CD4-positive, alpha-beta T cell treated with Interleukin-1 beta for 1 hour (primary cell): ENCODE data around the gene CMTM4.
A peak's percentile ranks its signal among the peaks of the same experiment; 100 is the strongest.
"Not testable (repeated sequence)": the region's sequence is repeated elsewhere in the genome, so short reads cannot be mapped to it uniquely, and the experiment has no call there.

Experiments used
- DNase-seq, 2 donors: peaks; one replicate each; pipeline ENCODE4 v3.0.0-alpha.2; 2020 to 2022

CMTM4 gene

GRCh38 chr16:66668777-66669444 lies 27.6 kb downstream of the CMTM4 start:
- no peak for DNase-seq

- no peak for DNase-seq
Measured at GRCh38 chr16:66667944-66668343, 28.6 kb downstream of the CMTM4 start.

GRCh38 chr16:66662445-66663194 lies 33.9 kb downstream of the CMTM4 start:
- DNase-seq: no peak

GRCh38 chr16:66661671-66662346 lies 34.7 kb downstream of the CMTM4 start:
- not testable (repeated sequence) for DNase-seq

GRCh38 chr16:66661210-66661560 lies 35.4 kb downstream of the CMTM4 start:
- no peak for DNase-seq

- peak in 1 of 2 donors; percentile 14 for DNase-seq
Measured at GRCh38 chr16:66660422-66661209, 35.9 kb downstream of the CMTM4 start.

- no peak for DNase-seq
Measured at GRCh38 chr16:66658860-66659190, 37.7 kb downstream of the CMTM4 start.

- no peak for DNase-seq
Measured at GRCh38 chr16:66658143-66658859, 38.2 kb downstream of the CMTM4 start.

- no peak for DNase-seq
Measured at GRCh38 chr16:66656547-66656946, 40.0 kb downstream of the CMTM4 start.

- no peak for DNase-seq
Measured at GRCh38 chr16:66653581-66654350, 42.8 kb downstream of the CMTM4 start.

- no peak for DNase-seq
Measured at GRCh38 chr16:66652661-66653360, 43.7 kb downstream of the CMTM4 start.

GRCh38 chr16:66651965-66652364 lies 44.6 kb downstream of the CMTM4 start:
- DNase-seq: no peak

- no peak for DNase-seq
Measured at GRCh38 chr16:66651474-66651765, 45.1 kb downstream of the CMTM4 start.

GRCh38 chr16:66650707-66651473 lies 45.7 kb downstream of the CMTM4 start:
- DNase-seq: peak; percentile 80 to 81

GRCh38 chr16:66649636-66650205 lies 46.8 kb downstream of the CMTM4 start:
- DNase-seq: no peak

GRCh38 chr16:66649167-66649566 lies 47.4 kb downstream of the CMTM4 start:
- DNase-seq: no peak

- no peak for DNase-seq
Measured at GRCh38 chr16:66647866-66648265, 48.7 kb downstream of the CMTM4 start.

- no peak for DNase-seq
Measured at GRCh38 chr16:66641387-66641786, 55.2 kb downstream of the CMTM4 start.

- no peak for DNase-seq
Measured at GRCh38 chr16:66640724-66641314, 55.7 kb downstream of the CMTM4 start.
